HG03442 (cell line): ENCODE results near the gene SP140L.
"Not testable (repeated sequence)": the region's sequence is repeated elsewhere in the genome, so short reads cannot be mapped to it uniquely, and the experiment has no call there.

Experiments used
- ATAC-seq: cut with Tn5 transposase; IDR thresholded peaks from one replicate; pipeline ENCODE4 v1.9.1; 2021; ENCODE audit warnings: mild to moderate bottlenecking, moderate library complexity; ENCODE audit not compliant: unreplicated experiment

The SP140L gene

GRCh38 chr2:230417436-230417835 is 90.4 kb downstream of the SP140L start:
- no peak for ATAC-seq

- ATAC-seq, result no peak
Observed at GRCh38 chr2:230418341-230419016, 91.5 kb downstream of the SP140L start.

GRCh38 chr2:230419181-230419580 is 92.2 kb downstream of the SP140L start:
- ATAC-seq, result no peak

GRCh38 chr2:230422149-230422548 is 95.2 kb downstream of the SP140L start:
- no peak for ATAC-seq

- ATAC-seq, result no peak
Observed at GRCh38 chr2:230423851-230424458, 97.0 kb downstream of the SP140L start.

- ATAC-seq, result no peak
Observed at GRCh38 chr2:230425377-230425776, 98.4 kb downstream of the SP140L start.

- ATAC-seq, result no peak
Observed at GRCh38 chr2:230429513-230429912, 102.5 kb downstream of the SP140L start.

- no peak for ATAC-seq
Observed at GRCh38 chr2:230430957-230431910, 104.2 kb downstream of the SP140L start.

- no peak for ATAC-seq
Observed at GRCh38 chr2:230434677-230435324, 107.8 kb downstream of the SP140L start.

- ATAC-seq, result no peak
Observed at GRCh38 chr2:230435431-230435830, 108.4 kb downstream of the SP140L start.

GRCh38 chr2:230439121-230439520 is 112.1 kb downstream of the SP140L start:
- not testable (repeated sequence) for ATAC-seq

GRCh38 chr2:230439590-230439989 is 112.6 kb downstream of the SP140L start:
- no peak for ATAC-seq

- peak; percentile 64 for ATAC-seq
Observed at GRCh38 chr2:230441227-230441897, 114.4 kb downstream of the SP140L start.

- no peak for ATAC-seq
Observed at GRCh38 chr2:230443541-230443940, 116.5 kb downstream of the SP140L start.

- ATAC-seq, result no peak
Observed at GRCh38 chr2:230444832-230445231, 117.8 kb downstream of the SP140L start.

GRCh38 chr2:230447036-230447435 is 120.0 kb downstream of the SP140L start:
- no peak for ATAC-seq

- peak; percentile 75 for ATAC-seq
Observed at GRCh38 chr2:230447455-230448451, 120.8 kb downstream of the SP140L start.

- ATAC-seq, result no peak
Observed at GRCh38 chr2:230449901-230450467, 123.0 kb downstream of the SP140L start.

- ATAC-seq, result no peak
Observed at GRCh38 chr2:230453006-230453405, 126.0 kb downstream of the SP140L start.
